AG20443 (cell line): ENCODE measurements around the gene ETS1.

Experiments
- DNase-seq: peaks from one replicate; pipeline ENCODE4 v3.0.0; 2012; ENCODE audit warnings: low spot score, mixed read lengths

The ETS1 gene

GRCh38 chr11:128500493-128500892, 86.9 kb downstream of the ETS1 start:
- DNase-seq = no peak

GRCh38 chr11:128499613-128500253, 87.6 kb downstream of the ETS1 start:
- no peak for DNase-seq

- DNase-seq = no peak
Observed at GRCh38 chr11:128498721-128499245, 88.6 kb downstream of the ETS1 start.

DNA sequence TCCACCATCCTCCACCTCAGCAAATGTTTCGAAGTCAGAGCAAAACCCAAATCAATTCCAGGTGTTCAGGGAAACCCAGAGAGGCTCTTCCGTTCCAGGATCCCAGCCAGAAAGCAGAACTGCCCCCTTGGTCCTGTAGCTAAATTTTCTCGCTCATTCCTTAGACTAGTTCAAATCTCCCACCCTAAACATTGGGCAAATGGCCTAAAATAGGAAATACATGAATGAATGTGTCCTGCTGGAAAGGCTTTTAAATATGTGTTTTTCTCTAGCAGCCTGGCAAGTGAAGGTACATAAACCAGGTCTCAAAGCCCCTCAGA, 89.6 kb downstream of the ETS1 start:
- DNase-seq = no peak

- peak; percentile 79 for DNase-seq
Observed at GRCh38 chr11:128497061-128497775, 90.1 kb downstream of the ETS1 start.

GRCh38 chr11:128496692-128497060, 90.7 kb downstream of the ETS1 start:
- peak; percentile 73 for DNase-seq

- no peak for DNase-seq
Observed at GRCh38 chr11:128496249-128496648, 91.1 kb downstream of the ETS1 start.

DNA sequence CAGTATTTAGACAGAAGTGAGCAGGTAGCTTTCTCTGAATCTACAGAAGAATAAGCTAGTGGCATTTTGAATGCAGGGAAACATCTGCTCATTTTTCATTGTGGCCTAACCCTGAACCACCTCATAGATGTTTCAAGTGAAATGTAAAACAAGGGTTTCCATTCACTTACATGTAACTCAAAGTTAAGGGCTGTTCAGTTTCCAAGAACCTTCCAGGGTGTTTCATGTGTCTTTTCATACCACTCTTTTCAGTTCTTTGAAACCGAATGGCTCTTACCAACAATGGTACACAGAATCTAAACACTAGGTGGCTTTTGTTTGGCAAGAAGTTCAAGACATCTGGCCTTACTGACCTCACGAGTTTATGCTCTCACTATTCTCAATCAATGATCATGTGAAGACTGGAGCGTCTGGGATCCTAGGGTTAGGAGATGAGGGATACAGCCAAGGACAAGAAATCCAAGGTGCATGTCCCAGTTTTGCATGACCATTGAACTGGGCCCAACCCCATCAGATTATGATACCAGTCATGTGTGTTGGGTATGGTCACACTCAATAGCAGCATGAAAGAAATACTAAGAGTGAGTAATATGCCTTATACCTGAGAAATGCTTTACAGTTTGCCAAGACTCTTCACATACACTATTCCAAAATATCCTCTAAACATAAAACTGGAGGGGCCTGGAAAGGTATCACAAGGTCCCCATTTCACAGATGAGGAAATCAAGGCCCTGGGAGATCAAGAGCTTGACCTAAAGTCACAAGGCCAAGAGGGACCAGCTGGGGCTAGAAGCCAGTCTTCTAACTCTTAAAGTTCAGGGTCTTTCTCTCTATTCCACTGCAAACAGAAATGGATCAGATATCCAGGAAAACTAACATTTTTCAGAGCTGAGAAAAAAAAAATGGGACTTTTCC, 92.7 kb downstream of the ETS1 start:
- no peak for DNase-seq

DNA sequence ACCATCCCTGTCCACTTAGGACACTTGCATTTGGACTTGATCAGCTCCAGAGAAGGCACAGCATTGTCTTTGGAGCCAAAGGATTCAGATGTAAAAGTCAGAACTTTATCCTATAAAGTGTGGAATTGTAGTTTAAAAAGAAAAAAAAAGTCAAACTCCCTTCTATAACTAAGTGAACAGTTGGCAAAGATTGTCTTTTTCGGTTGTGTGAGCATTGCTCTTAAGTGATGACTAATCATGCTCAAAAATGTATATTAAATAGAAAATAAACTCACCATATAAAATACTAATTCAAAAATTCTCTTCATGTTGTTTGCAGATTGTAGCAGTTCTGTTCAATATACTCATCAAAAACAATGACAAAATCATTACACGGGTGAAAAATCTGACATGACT, 93.8 kb downstream of the ETS1 start:
- no peak for DNase-seq

DNA sequence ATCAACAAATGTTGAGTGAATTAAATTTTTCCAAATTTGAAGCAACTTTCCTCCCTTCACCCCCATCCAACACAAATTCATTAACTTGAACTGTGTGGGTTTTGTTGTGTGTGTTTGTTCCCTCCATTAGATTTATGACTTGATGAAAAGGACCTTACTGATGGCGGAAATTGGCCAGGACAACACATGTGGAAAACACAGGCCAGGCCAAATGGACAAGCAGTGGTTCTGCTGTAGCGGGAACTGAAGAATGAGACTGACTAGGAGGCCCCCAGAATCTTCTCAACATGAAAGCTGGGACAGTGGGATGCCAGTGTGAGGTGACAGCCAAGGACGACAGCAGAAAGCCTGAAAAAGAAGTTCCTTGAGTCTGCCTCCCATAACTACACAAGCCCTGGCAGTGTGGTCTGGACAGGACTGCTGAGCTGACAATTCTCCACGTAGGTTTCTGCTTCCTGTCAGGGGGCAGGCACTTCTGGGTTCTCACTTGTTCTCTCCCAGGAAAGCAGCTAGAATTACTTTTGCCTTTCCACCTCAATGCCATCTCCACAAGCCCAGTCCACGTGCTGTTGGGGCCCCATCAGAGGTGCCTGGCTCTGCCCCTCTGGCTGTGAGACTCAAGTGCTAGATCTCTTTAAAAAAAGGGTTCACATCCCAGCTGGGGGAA, 94.3 kb downstream of the ETS1 start:
- no peak for DNase-seq

GRCh38 chr11:128492461-128492860, 94.9 kb downstream of the ETS1 start:
- peak; percentile 50 for DNase-seq

- DNase-seq = no peak
Observed at GRCh38 chr11:128491195-128491936, 96.0 kb downstream of the ETS1 start.

- DNase-seq = no peak
Observed at GRCh38 chr11:128490092-128490491, 97.3 kb downstream of the ETS1 start.

DNA sequence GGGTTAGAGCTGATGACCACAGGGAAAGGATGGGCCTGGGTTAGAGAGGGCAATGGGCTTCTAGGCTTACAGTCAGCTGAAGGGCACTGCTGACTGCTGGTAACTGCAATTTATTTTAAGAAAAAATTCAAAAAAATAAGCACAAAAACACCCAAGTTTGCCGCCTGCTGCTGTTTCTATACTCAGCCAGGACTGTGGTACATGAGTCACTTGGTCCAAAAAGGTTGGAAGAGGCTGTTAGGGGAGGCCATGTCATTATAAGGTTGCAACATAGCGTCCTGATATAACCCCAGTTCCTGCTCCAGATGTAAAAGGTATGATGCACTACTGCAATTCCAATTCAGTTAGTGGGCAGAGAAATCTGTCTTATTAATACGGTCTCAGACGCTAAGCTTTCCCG, 98.9 kb downstream of the ETS1 start:
- peak; percentile 83 for DNase-seq

GRCh38 chr11:128487978-128488377, 99.4 kb downstream of the ETS1 start:
- DNase-seq = no peak

- no peak for DNase-seq
Observed at GRCh38 chr11:128484172-128484571, 103.2 kb downstream of the ETS1 start.

- no peak for DNase-seq
Observed at GRCh38 chr11:128483211-128483788, 104.1 kb downstream of the ETS1 start.

DNA sequence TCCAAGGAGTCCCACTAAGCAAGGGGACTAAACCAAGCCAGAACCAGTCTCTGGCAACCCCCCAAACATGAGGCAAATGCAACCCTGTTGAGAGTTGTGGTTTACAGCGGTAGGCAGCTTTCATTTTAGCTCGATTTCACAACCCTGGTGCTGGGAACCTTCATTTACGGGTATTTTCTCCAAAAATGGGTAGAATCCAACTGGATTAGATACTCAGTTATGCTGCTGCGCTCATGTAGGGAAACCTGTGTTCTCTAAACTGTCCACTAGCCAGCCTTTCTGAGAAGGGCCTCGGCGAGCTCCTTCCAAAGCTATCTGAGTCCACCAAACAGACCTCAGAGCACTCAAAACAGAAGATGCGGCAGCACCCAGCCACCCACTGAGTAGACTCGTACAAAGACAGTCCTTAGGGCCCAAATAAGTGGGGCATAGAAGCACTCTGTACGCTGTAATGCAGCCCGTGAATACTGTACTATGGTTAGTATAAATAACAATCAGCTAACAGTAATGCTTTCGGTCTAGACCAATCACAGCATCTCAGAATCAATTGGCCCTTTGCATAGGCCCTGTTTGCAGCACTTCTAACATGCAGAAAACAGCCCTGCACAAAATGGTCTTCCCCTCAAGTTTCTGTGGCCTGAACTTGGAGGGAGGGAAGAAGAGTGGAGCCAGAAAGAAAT, 104.7 kb downstream of the ETS1 start:
- peak; percentile 63 for DNase-seq

- DNase-seq = no peak
Observed at GRCh38 chr11:128482092-128482491, 105.3 kb downstream of the ETS1 start.

DNA sequence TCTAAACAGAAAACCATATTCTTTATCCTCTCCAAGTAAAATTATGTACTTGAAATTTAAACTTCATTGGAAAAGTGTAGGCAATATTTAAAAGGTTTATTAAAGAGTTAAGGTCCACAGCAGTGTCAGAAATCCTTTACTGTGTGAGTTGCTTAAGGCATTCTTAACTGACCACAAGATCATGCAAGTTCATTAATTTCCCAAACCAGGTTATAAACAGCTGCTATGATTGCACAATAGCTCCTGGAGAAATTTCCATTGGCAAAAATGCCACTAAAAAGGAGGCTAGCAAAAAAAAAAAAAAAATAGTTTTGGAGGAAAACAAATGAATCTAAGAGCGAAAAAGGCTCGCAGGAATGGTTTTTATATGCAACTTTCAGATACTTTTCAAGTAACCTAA, 106.2 kb downstream of the ETS1 start:
- peak; percentile 68 for DNase-seq

DNA sequence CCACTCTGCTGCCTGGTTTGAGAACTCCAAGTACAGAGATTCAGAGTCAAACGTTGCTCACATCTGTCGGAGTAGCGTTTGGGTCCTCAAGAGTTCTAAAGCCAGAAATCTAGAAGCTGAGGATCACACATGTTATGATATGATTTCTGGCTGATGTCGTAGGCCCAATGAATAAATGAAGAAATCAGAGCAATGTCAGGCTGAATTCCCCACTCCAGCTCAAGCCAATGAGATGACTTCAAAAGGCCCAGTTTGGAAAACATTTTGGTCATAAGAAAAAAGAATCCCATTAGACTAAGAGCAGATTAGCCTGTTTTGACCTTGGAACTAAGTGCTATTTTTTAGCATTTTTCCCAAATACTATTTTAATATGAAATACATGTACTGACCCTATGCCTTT, 106.7 kb downstream of the ETS1 start:
- DNase-seq = no peak
